ENCODE measurements around the gene PIPOX. TPM values are rescaled to one million over a fixed set of nuclear protein-coding genes. Genes with fewer than 3 reads are reported as not detected.

Gene PIPOX
- polyA plus RNA-seq, 4 donors, result 2.9 to 35.4 (median 12.1) TPM

Other genes with a start within 250 kb of the PIPOX start
- gene FAM222B, start 200.4 kb upstream of the PIPOX start, polyA plus RNA-seq, result 10 to 100 TPM in 3 of 4 donors, 1 to 10 TPM in 1; 9.7 to 28.1 (median 13.4) TPM
- gene ERAL1, start 188.1 kb upstream of the PIPOX start, polyA plus RNA-seq, result 10 to 100 TPM; 38.5 to 48.9 (median 46.7) TPM
- gene FLOT2, start 145.4 kb upstream of the PIPOX start, polyA plus RNA-seq, result 10 to 100 TPM; 19.9 to 73.8 (median 36.8) TPM
- 10 to 100 TPM in 2 of 4 donors, 1 to 10 TPM in 2; 7.3 to 11.3 (median 8.8) TPM for gene DHRS13, start 140.1 kb upstream of the PIPOX start, polyA plus RNA-seq
- gene PHF12, start 91.6 kb upstream of the PIPOX start, polyA plus RNA-seq, result 10 to 100 TPM in 3 of 4 donors, 1 to 10 TPM in 1; 6.5 to 26.1 (median 15.1) TPM
- gene SEZ6, start 37.1 kb upstream of the PIPOX start, polyA plus RNA-seq, result 1 to 10 TPM in 2 of 4 donors, not detected in 2; 1.1 to 1.4 TPM
- 10 to 100 TPM; 42.9 to 66.9 (median 55.4) TPM for gene MYO18A, start 137.3 kb downstream of the PIPOX start, polyA plus RNA-seq
- not detected for gene CRYBA1, start 203.7 kb downstream of the PIPOX start, polyA plus RNA-seq

Measured in small intestine (tissue), 4 donors.